ENCODE measurements around the gene LKAAEAR1.

LKAAEAR1 gene

DNA sequence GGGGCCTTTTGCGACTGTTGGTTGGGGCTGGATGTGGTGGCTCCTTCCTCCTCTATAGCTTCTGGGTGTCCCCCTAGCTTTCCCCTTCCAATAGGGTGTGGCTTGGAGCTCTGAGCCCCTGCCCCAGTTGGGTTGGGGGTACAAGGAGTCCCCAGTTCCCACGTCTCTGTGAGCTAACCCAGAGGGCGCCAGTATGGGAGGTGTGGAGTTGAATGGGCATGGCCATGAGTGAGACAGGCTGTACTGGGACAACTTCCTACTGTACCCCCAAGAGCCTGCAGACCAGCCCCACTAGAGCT lies 47.0 kb downstream of the LKAAEAR1 start:
- DNase-seq (ENCODE audit: low spot score) = no peak

DNA sequence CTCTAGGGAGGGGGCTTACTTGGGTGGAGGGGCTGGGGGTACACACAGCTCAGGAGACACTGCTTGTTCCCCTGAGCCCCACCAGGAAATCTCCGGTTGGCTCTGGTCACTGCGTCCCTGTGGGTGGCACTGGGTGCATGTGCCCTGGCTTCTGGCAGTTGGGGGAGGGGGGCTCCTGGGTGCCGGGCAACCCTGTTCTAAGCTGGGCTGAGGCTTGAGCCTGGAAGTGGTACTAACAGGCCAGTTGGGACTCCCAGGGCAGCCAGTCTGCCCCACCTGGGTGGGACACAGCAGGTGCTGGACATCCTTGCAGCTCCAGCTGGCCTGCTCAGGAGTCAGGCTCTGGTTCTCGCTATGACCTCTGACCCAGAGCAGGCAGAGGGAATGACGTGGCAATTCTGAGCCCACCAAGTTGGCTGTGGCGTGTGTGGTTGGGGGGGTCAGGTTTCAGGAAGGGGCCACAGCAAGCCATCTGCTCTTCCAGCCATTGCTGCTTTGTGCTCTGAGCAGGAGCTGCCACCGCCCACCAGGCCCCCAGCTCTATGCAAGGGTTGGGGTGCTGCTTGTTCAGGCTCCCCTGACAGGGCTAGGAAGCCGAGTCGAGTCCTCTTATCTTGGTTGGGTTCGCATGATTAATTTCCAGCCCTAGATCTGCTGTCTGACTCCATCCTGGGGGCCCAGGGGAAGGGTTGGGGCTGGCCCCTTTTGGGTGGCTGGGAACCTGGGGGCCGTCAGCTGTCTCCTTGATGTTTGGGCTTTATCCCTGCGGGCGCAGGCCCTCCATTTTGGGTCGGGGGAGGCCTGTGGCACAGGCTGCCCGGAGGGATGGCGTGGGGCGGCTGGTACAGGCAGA lies 47.6 kb downstream of the LKAAEAR1 start:
- no peak for DNase-seq (ENCODE audit: low spot score)

DNA sequence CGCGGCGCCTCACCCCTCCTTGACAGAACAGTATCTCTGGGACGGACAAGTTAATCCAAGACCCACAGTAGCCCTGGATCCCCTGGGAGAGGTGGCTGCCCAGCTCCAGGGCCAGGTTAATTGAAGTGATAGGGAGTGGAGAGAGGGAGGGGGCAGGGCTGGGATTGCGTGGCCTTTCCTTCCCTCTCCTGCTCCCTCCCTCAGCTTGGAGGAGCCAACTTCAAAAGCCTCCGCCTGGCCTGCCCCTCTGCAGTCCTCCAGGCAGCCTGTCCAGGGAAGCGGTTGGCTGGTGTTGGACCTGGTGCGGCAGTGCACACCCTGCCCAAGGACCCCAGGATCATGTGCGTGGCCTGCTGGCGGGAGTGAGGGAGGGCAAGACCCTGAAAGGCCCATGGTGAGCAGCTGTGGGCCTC lies 48.3 kb downstream of the LKAAEAR1 start, which contains the start of gene C20orf204:
Gene C20orf204, plus strand, starts transcription at position 250 of the 413 bp plus-strand sequence. Its CDS starts 142 bp downstream, at position 392.
- no peak for DNase-seq (ENCODE audit: low spot score)

DNA sequence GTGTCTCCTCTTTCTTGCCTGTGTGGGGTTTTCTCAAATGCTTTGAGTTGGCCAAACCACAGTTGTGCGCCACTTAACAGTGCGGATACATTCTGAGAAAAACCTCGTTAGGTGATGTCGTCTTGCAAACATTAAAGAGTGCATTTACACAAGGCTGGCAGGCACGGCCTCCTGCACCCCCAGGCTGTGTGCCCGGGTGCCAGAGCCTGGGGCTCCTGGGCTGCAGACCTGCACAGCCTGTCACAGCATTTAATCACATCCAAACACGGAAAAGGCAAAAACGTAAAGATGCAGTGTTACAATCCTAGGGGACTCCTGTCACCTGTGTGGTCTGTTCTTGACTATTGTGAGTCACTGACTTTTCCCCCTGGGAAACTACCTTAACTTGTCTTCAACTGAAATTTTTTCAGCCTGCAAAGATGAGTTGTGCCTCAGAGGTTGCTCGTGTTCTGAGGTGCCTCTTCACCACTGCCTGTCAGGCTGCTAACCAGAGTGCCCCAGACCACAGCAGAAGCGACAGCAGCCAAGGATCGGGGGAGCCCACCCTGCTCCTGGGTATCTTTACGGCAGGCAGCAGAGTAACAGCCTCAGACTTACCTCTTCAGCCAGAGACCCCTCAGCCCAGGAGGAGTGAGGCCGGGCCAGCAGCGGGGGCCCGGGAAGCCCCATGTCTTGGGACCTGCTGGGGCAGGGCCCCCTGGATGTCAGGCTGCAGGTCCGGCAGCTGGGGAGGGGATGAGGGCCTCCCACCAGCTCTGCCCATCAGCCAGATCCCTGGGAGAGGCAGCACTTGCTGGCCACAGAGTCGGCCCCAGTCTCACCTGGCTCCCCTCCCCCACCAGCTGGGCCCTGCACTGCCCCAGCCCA lies 48.9 kb downstream of the LKAAEAR1 start:
- no peak for DNase-seq (ENCODE audit: low spot score)

DNA sequence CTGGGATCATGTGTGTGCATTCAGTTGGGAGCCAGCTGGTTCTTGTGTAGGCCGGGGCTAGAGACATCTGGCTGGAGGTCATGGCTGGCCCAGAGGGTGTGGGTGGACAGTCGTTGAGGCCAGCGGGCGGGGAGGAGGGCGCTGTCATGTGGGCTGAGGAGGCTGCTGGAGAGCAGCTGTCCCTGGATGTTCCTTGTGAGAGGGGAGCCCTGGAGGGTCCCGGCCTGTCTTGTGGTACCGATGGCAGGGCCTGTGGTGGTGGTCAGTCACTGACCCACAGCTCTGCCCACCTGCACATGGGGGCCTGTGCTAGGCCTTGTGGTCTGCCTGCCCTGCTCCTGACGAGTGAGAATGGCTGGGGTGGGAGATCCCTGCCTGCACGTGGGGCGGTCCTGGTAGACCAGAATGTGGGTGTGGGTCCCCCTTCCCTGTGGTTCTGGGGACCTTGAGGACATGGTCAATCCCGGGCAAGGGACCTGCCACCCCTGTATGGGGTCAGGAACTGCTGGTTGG lies 50.2 kb downstream of the LKAAEAR1 start:
- DNase-seq (ENCODE audit: low spot score) = no peak
